HG03045 (cell line): Measurements from ENCODE around the gene ARPC1B.
"Not testable (repeated sequence)": the region's sequence is repeated elsewhere in the genome, so short reads cannot be mapped to it uniquely, and the experiment has no call there.

Source experiments
- ATAC-seq: cut with Tn5 transposase; IDR thresholded peaks from one replicate; pipeline ENCODE4 v1.9.1; 2021; ENCODE audit warnings: mild to moderate bottlenecking, moderate library complexity; ENCODE audit not compliant: unreplicated experiment

The ARPC1B gene

GRCh38 chr7:99366646-99367045 is 7.9 kb upstream of the ARPC1B start:
- ATAC-seq: no peak

DNA sequence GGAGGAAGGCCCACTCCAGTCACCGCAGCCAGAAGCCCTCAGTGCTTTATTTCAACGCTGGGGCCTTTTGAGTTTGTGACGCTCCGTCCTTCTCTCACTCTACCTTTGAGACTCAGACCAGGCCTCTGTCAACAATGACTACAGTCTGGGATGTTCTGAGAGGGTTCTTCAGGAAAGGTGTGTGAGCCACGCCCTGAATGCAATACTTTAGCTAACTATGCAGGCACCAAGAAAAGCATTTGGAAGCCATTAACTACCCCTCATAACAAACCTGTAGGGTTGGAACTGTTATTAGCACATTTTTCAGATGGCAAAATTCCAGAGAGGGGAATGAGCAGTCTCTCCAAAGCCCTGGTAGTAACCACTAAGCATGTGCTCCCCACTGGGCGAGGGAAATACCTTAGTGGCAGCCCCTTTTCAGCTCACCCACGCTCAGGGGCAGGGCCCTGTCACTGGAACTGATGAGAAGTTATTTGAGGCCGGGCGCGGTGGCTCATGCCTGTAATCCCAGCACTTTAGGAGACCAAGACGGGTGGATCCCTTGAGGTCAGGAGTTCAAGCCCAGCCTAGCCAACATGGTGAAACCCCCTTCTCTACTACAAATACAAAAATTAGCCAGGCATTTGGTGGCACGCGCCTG is 5.7 kb upstream of the ARPC1B start:
- ATAC-seq: no peak

GRCh38 chr7:99369767-99370391 is 4.7 kb upstream of the ARPC1B start:
- no peak for ATAC-seq

GRCh38 chr7:99371376-99371920 is 3.1 kb upstream of the ARPC1B start:
- ATAC-seq: no peak

GRCh38 chr7:99372275-99373090 is 2.0 kb upstream of the ARPC1B start:
- ATAC-seq: no peak

DNA sequence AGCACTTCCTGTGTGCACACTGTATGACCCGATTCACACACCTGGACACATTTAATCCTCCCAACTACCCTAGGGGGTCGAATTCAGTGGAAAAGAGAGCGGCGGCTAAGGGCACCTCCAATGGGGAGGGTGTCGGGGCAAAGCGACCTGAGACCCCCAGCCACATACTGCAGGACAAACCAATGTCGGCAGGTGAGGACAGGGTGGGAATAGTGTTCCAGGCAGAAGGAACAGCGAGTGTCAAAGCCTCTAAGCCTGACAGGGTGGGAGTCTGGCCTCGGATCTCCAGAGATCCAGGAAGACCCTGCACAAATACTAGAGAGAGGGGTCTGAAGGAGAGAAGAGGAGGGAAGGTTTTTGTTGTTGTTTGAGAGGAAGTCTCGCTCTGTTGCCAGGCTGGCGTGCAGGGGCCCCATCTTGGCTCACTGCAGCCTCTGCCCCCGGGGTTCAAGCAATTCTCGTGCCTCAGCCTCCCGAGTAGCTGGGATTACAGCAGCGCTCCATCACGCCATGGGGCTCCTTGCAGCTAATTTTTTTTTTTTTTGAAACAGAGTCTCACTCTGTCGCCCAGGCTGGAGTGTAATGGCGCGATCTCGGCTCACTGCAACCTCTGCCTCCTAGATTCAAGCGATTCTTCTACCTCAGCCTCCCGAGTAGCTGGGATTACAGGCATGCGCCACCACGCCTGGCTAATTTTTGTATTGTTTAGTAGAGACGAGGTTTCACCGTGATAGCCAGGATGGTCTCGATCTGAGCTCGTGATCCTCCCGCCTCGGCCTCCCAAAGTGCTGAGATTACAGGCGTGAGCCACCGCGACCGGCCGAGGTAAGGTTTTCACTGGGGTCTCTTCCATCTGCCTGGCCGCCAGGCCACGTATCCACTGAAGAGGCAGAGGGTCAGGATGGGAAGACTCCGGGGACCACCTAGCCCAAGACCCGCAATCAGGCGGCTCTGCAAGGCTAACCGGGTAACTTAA is 1.2 kb upstream of the ARPC1B start:
- ATAC-seq: no peak

GRCh38 chr7:99375070-99375807 is 709 bp downstream of the ARPC1B start:
- peak; percentile 51 for ATAC-seq

DNA sequence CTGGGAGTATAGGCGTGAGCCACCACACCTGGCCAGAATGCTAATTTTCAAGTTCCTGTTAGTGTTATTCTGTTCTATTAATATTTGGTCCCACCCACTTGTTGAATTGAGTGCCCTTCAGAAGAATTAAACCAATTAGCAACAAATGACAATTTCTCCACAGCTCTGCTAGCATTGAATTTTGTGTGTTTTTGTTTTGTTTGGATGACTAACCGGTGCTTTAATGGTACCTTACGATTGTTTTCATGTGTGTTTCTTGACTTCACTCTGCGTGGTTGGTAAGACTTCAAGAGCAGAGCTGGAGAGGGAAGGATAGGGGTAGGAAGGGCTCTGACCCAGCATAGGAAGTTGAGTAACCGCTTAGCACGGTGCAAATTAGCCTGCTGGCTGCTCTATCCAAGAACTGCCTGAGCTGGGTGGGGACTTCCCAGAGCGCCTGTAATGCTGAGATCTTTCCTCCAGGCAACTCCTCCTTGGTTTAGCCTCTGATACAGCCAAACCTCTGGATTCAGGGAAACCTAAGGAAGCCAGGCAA is 4.6 kb downstream of the ARPC1B start:
- ATAC-seq: no peak

- ATAC-seq: not testable (repeated sequence)
Measured at GRCh38 chr7:99379693-99380031, 5.1 kb downstream of the ARPC1B start.

GRCh38 chr7:99380032-99380822 is 5.7 kb downstream of the ARPC1B start:
- ATAC-seq: no peak

DNA sequence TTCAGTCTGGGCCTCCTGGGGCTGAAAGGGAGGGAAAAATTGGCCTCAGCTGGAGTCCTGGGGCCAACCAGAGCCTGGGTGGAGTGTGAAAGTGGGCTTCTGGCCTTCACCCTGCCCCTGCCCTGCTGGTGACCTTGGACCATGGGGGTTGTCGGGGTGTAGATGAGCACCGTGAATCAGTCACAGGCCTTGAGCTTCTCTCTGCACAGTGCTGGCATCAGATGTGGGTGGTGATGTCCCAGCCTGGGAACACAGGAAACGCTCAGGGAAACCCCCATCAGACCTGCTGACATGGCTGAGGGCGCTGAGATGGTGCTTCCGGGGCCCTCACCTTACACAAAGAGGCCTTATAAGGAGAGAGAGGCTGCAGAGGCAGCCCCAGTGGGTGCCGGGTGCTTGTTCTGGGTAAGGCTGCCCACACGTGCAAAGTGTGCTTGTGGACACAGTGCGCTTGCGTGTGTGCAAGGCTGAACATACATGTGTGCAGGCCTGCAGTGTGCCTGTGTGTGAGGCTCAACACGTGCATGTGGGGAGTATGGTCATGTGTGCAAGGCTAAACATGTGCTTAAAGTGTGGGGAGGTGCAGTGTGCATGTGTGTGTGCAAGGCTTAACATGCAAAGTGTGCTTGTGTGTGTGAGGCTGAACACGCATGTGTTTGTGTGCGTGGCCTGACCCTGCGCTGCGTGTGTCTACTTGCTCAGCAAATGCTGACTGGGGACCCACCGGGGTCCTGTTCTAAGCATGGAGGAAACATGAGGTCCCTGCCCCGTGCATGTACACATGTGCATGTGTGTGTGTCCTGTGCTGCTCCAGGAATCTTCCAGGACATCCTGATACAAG is 6.5 kb downstream of the ARPC1B start:
- ATAC-seq: peak; percentile 76

DNA sequence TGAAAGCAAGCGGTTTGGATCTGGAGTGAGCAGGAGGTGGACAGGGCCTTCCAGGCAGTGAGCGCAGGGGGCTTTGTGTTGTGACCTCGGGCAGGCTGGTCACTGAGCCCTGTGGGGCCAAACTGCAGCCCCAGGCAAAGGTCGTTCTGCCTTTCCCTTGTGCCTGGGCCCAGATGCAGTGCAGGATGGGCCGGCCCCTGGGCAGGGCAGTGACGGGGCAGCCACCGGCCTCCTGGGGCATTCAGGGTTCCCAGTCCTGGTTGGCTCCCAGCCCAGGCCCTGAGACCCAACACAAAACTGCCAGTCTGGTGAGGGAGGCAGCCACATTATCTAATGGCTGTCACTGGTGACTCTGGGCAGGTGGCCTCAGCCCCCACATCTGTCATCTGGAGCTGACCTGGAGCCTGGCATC is 7.1 kb downstream of the ARPC1B start:
- ATAC-seq: no peak

- no peak for ATAC-seq
Measured at GRCh38 chr7:99383203-99383602, 8.7 kb downstream of the ARPC1B start.

- no peak for ATAC-seq
Measured at GRCh38 chr7:99383791-99384370, 9.4 kb downstream of the ARPC1B start.

- ATAC-seq: no peak
Measured at GRCh38 chr7:99384523-99384922, 10.0 kb downstream of the ARPC1B start.

GRCh38 chr7:99385564-99385963 is 11.0 kb downstream of the ARPC1B start:
- ATAC-seq: no peak

DNA sequence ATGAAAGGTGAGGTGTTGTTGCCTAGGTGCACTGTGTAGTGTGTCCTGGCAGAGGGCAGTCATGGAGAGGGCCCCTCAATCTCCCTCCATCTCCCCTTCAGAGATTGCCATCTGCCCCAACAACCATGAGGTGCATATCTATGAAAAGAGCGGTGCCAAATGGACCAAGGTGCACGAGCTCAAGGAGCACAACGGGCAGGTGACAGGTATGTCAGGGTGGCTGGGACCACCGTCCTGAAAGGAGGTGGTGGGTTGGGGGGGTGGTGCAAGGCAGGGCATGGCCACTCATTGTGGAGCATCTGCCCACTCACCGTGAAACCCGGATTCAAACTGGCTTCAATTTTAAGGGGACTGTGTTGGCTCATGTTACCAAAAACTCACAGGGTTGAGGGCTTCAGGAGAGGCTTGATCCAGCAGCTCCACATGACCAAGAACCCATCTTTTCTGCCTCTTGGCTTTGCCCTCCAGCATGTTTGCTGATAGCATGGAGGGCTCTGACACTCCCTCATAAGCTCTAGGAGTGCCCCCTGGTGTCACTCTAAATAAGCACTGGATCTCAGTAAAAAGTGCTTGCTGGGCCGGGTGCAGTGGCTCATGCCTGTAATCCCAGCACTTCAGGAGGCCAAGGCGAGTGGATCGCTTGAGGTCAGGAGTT is 12.2 kb downstream of the ARPC1B start:
- ATAC-seq: no peak
